ENCODE results near the gene FANCM.
"Not testable (repeated sequence)": the region's sequence is repeated elsewhere in the genome, so short reads cannot be mapped to it uniquely, and the experiment has no call there.

The FANCM gene

DNA sequence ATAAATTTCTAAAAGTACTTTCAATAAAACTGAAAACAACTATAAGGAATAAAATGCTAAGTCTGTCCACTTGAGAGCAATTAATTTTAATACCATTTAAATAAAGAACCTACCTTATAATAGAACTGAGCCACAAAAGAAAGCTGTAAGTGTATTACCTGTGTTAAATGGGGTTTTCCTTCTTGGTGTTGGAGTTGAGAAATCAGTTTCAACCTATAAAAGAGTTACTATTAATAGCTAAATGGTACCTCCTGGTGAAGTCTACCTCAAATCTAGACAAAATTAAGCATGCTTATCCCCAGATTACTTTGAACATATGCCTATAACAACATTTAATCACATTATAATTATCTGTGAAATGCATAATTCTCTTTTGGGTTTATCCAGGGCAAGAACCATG is 68.5 kb downstream of the FANCM start:
- no peak for DNase-seq (ENCODE audit: low read depth)
- TF ChIP-seq, protein P1, sequence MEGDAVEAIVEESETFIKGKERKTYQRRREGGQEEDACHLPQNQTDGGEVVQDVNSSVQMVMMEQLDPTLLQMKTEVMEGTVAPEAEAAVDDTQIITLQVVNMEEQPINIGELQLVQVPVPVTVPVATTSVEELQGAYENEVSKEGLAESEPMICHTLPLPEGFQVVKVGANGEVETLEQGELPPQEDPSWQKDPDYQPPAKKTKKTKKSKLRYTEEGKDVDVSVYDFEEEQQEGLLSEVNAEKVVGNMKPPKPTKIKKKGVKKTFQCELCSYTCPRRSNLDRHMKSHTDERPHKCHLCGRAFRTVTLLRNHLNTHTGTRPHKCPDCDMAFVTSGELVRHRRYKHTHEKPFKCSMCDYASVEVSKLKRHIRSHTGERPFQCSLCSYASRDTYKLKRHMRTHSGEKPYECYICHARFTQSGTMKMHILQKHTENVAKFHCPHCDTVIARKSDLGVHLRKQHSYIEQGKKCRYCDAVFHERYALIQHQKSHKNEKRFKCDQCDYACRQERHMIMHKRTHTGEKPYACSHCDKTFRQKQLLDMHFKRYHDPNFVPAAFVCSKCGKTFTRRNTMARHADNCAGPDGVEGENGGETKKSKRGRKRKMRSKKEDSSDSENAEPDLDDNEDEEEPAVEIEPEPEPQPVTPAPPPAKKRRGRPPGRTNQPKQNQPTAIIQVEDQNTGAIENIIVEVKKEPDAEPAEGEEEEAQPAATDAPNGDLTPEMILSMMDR (IDR thresholded peaks at IDR 0.05; ENCODE audit: low read length, missing control alignments) = no peak

GRCh38 chr14:45210159-45210558 is 74.4 kb downstream of the FANCM start:
- no peak for DNase-seq (ENCODE audit: low read depth)
- TF ChIP-seq, protein P1 (IDR thresholded peaks at IDR 0.05; ENCODE audit: low read length, missing control alignments) = no peak
- no peak overlapping the region for H3K4me3 ChIP-seq (replicated peaks; ENCODE audit: low read depth, low read length)

More for the DNA sequence above, 68.5 kb downstream of the FANCM start:
- H3K4me3 ChIP-seq (replicated peaks; ENCODE audit: low read depth, low read length) = no peak overlapping the region

GRCh38 chr14:45211295-45211694 is 75.6 kb downstream of the FANCM start:
- DNase-seq (ENCODE audit: low read depth) = no peak
- H3K4me3 ChIP-seq (replicated peaks; ENCODE audit: low read depth, low read length) = no peak overlapping the region
- TF ChIP-seq, protein P1 (IDR thresholded peaks at IDR 0.05; ENCODE audit: low read length, missing control alignments) = no peak

- no peak overlapping the region for H3K4me3 ChIP-seq (replicated peaks; ENCODE audit: low read depth, low read length)
- TF ChIP-seq, protein P1 (IDR thresholded peaks at IDR 0.05; ENCODE audit: low read length, missing control alignments) = no peak
- no peak for DNase-seq (ENCODE audit: low read depth)
These were observed 76.5 kb downstream of the FANCM start for GRCh38 chr14:45212231-45212630.

DNA sequence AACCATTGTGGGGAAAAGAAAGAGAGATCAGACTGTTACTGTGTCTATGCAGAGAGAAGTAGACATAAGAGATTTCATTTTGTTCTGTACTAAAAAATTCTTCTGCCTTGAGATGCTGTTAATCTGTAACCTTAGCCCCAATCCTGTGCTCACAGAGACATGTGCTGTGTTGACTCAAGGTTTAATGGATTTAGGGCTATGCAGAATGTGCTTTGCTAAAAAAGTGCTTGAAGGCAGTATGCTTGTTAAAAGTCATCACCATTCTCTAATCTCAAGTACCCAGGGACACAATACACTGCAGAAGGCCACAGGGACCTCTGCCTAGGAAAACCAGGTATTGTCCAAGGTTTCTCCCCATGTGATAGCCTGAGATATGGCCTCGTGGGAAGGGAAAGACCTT is 78.0 kb downstream of the FANCM start:
- DNase-seq (ENCODE audit: low read depth); H3K4me3 ChIP-seq (replicated peaks; ENCODE audit: low read depth, low read length): not testable (repeated sequence)

GRCh38 chr14:45214341-45214740 is 78.6 kb downstream of the FANCM start:
- H3K4me3 ChIP-seq (replicated peaks; ENCODE audit: low read depth, low read length); DNase-seq (ENCODE audit: low read depth): not testable (repeated sequence)

DNA sequence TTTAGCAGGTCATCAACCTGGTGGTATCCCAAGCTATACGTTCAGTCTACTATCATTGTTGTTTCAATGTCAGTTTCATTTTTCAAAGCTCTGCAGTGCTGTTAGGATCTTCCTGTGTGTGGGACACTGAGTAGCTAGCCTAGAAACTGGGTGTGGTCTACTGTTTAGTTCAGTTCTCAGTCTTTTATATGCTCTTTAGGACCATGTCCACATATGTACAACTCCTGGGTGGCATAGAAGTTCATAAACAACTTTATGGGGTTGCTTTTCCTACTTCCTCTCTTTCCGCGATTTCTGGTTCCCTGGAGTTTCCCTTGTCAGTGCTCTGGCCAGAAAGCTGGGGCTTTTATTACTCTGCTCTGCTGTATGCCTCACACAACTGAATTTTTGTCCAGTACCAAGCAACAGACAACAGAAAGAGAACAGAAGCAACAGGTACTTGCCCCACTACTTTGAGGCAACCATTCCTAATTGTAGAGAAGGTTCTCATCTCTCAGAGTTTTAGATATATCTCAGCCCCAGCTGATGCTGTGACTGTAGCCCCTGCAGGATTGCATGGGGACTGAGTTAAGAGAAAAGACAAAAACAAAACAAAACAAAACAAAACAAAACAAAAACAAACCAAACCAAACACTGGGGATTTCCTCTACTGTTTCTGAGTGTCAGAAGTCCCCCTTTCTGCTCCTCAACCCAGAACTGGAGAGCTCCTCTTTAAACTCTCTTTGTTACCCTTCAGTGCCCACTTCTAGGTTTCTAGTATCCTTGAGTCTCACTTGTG is 86.9 kb downstream of the FANCM start:
- no peak for DNase-seq (ENCODE audit: low read depth)
- TF ChIP-seq, protein P1 (IDR thresholded peaks at IDR 0.05; ENCODE audit: low read length, missing control alignments) = no peak
- H3K4me3 ChIP-seq (replicated peaks; ENCODE audit: low read depth, low read length) = no peak overlapping the region

- no peak for DNase-seq (ENCODE audit: low read depth)
- no peak overlapping the region for H3K4me3 ChIP-seq (replicated peaks; ENCODE audit: low read depth, low read length)
- TF ChIP-seq, protein P1 (IDR thresholded peaks at IDR 0.05; ENCODE audit: low read length, missing control alignments) = no peak
These were observed 91.8 kb downstream of the FANCM start for GRCh38 chr14:45227566-45227965.

All from fibroblast of pulmonary artery (primary cell).